Measurements from ENCODE around the gene RNASE11. TPM values are rescaled to one million over a fixed set of nuclear protein-coding genes. Genes with fewer than 3 reads are reported as not detected.
A peak's percentile ranks its signal among the peaks of the same experiment; 100 is the strongest.

Gene RNASE11
- polyA plus RNA-seq, 1 of the 3 experiments (the other 2 are of a cell fraction): not detected

DNA sequence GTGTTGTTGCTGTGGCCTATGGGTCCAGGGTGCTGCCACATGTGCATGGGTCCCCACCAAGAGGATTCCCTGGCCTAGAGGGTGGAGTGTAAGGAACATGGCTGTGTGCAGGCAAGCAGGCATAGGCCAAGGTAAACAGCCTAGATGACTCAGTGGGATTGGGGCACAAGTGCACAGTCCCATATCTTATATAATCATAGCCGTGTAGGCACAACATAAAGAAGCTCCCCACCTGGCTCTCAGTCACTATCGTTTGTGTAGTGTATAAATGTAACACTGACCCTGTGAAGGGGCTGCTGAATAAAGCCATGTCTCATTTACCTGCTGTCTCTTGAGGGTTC is 19.1 kb upstream of the RNASE11 start:
- TF ChIP-seq POLR2AphosphoS5 (IDR thresholded peaks at IDR 0.05; ENCODE audit: low read depth, low read length): no peak
- TF ChIP-seq YY1 (IDR thresholded peaks at IDR 0.05; ENCODE audit: low read depth): no peak
- TF ChIP-seq TCF12 (IDR thresholded peaks at IDR 0.05): no peak
- no peak for TF ChIP-seq FOSL2 (IDR thresholded peaks at IDR 0.05; ENCODE audit: borderline replicate concordance, low read depth)
- TF ChIP-seq SIN3A (IDR thresholded peaks at IDR 0.05; ENCODE audit: borderline replicate concordance, low read depth, low read length): no peak
- TF ChIP-seq, protein P1, sequence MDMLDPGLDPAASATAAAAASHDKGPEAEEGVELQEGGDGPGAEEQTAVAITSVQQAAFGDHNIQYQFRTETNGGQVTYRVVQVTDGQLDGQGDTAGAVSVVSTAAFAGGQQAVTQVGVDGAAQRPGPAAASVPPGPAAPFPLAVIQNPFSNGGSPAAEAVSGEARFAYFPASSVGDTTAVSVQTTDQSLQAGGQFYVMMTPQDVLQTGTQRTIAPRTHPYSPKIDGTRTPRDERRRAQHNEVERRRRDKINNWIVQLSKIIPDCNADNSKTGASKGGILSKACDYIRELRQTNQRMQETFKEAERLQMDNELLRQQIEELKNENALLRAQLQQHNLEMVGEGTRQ (IDR thresholded peaks at IDR 0.05; ENCODE audit: borderline replicate concordance, low read depth, low read length): no peak
- TF ChIP-seq, protein P2, sequence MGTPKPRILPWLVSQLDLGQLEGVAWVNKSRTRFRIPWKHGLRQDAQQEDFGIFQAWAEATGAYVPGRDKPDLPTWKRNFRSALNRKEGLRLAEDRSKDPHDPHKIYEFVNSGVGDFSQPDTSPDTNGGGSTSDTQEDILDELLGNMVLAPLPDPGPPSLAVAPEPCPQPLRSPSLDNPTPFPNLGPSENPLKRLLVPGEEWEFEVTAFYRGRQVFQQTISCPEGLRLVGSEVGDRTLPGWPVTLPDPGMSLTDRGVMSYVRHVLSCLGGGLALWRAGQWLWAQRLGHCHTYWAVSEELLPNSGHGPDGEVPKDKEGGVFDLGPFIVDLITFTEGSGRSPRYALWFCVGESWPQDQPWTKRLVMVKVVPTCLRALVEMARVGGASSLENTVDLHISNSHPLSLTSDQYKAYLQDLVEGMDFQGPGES (IDR thresholded peaks at IDR 0.05; ENCODE audit: low read depth, low read length): no peak
- TF ChIP-seq, protein P3, sequence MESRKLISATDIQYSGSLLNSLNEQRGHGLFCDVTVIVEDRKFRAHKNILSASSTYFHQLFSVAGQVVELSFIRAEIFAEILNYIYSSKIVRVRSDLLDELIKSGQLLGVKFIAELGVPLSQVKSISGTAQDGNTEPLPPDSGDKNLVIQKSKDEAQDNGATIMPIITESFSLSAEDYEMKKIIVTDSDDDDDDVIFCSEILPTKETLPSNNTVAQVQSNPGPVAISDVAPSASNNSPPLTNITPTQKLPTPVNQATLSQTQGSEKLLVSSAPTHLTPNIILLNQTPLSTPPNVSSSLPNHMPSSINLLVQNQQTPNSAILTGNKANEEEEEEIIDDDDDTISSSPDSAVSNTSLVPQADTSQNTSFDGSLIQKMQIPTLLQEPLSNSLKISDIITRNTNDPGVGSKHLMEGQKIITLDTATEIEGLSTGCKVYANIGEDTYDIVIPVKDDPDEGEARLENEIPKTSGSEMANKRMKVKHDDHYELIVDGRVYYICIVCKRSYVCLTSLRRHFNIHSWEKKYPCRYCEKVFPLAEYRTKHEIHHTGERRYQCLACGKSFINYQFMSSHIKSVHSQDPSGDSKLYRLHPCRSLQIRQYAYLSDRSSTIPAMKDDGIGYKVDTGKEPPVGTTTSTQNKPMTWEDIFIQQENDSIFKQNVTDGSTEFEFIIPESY (IDR thresholded peaks at IDR 0.05; ENCODE audit: borderline replicate concordance, low read depth): no peak
- no peak for TF ChIP-seq JUND (IDR thresholded peaks at IDR 0.05)
- no peak for TF ChIP-seq TEAD4 (IDR thresholded peaks at IDR 0.05; ENCODE audit: borderline replicate concordance, insufficient read depth)
- no peak for TF ChIP-seq SMC3 (IDR thresholded peaks at IDR 0.05; ENCODE audit: low read depth, low read length)
- Histone ChIP-seq H3K4me1 (ENCODE audit: control insufficient read depth in 1 of 2, insufficient read depth in 2 of 2, low read depth in 1 of 2, low read length in 1 of 2) (peaks cover 0 to 4% of the 10 kb centered on the region in 2 experiments; a peak in 1 of 4 replicates), H3K27me3 (ENCODE audit: insufficient read depth) (no peaks in the 10 kb centered on the region), H3K9me2 (no peaks in the 10 kb centered on the region), H3K27ac (ENCODE audit: low read depth in 2 of 2, low read length in 1 of 2) (no peak overlapping the region), H2AFZ (ENCODE audit: low read depth) (no peak overlapping the region), H3K4me2 (no peak overlapping the region), H3K9me3 (no peaks in the 10 kb centered on the region), H3K79me2 (ENCODE audit: insufficient read depth) (no peaks in the 10 kb centered on the region), H3K9ac (no peak overlapping the region), H3K36me3 (replicated peaks in 1 of 2; ENCODE audit: control insufficient read depth in 1 of 2, insufficient read depth in 2 of 2, low read length in 1 of 2) (no peaks in the 10 kb centered on the region), H4K20me1 (ENCODE audit: insufficient read depth) (no peaks in the 10 kb centered on the region), H3F3A (replicated peaks; ENCODE audit: insufficient read depth) (peaks cover 9% of the 10 kb centered on the region), H3K4me3 (ENCODE audit: low read depth in 2 of 2, low read length in 1 of 2) (0 out of 4 replicates have a peak overlapping the region, but pooled peaks of 1 of the 2 experiments have one; percentile 5)
- WGBS (ENCODE audit: low lambda C conversion rate): 40% methylated on average over 1 of the region's 2 CpGs
- ChIA-PET POLR2A (no interaction called here), CTCF (interaction anchor here (0.6 to 4.9 kb wide), 7 partner anchors 11 to 278 kb away, joined by 3 to 70 read pairs (median 5); partner anchors contain the start of gene PARP2)
- no peak for DNase-seq

DNA sequence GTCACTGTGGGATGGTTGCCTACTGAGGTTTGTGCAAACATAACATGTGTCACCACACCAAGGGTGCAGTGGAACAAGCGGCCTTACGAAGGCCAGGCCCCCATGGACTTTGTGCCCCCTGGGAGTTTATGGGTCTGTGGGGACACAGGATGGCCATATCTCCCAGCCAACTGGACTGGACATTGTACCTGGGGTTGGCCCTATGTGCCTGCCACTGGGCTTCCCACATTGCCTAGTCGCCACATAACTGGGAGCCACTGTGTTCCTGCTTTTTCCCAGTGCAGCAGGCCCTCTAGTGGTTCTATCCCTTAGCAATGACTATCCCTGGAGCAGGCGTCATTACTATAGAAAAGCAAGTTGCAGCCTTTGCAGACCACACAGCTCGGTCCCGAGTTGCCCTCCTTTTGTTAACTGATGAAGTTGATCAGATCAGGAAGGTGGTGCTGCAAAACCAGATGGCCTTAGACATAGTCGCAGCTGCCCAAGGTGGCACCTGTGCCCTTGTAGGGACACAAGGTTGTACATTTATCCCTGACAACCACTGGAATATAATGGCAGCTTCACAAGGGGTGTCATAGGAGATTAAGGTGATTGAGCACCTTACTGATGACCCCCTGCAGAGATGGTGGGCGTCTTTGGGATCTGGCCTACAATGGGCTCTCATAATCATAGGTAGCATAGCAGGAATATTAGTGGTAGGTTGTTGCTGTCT is 18.5 kb upstream of the RNASE11 start:
- Histone ChIP-seq H3F3A (replicated peaks; ENCODE audit: insufficient read depth) (peaks cover 9% of the 10 kb centered on the region), H3K36me3 (replicated peaks in 1 of 2; ENCODE audit: control insufficient read depth in 1 of 2, insufficient read depth in 2 of 2, low read length in 1 of 2) (no peaks in the 10 kb centered on the region), H3K4me1 (ENCODE audit: control insufficient read depth in 1 of 2, insufficient read depth in 2 of 2, low read depth in 1 of 2, low read length in 1 of 2) (peaks cover 0 to 4% of the 10 kb centered on the region in 2 experiments; a peak in 1 of 4 replicates), H3K27ac (ENCODE audit: low read depth in 2 of 2, low read length in 1 of 2) (no peak overlapping the region), H3K4me2 (no peak overlapping the region), H4K20me1 (ENCODE audit: insufficient read depth) (no peaks in the 10 kb centered on the region), H3K9ac (no peak overlapping the region), H2AFZ (ENCODE audit: low read depth) (no peak overlapping the region), H3K9me2 (no peaks in the 10 kb centered on the region), H3K9me3 (no peaks in the 10 kb centered on the region), H3K4me3 (ENCODE audit: low read depth in 2 of 2, low read length in 1 of 2) (peak overlapping the region in 1 of 2 experiments; percentile 5; a peak in 1 of 4 replicates), H3K27me3 (ENCODE audit: insufficient read depth) (no peaks in the 10 kb centered on the region), H3K79me2 (ENCODE audit: insufficient read depth) (no peaks in the 10 kb centered on the region)
- WGBS (ENCODE audit: low lambda C conversion rate): 17% methylated on average over 6 of the region's 8 CpGs
- peak; percentile 34 for DNase-seq
- TF ChIP-seq SMC3 (IDR thresholded peaks at IDR 0.05; ENCODE audit: low read depth, low read length) (peak; percentile 49), RAD21 (IDR thresholded peaks at IDR 0.05; ENCODE audit: low read length) (peak; percentile 71), MXI1 (IDR thresholded peaks at IDR 0.05; ENCODE audit: low read depth, low read length) (no peak), RCOR1 (IDR thresholded peaks at IDR 0.05; ENCODE audit: low read length) (no peak), GATA2 (CRISPR knock-in tag; IDR thresholded peaks at IDR 0.05) (no peak)
- TF ChIP-seq, protein P4, sequence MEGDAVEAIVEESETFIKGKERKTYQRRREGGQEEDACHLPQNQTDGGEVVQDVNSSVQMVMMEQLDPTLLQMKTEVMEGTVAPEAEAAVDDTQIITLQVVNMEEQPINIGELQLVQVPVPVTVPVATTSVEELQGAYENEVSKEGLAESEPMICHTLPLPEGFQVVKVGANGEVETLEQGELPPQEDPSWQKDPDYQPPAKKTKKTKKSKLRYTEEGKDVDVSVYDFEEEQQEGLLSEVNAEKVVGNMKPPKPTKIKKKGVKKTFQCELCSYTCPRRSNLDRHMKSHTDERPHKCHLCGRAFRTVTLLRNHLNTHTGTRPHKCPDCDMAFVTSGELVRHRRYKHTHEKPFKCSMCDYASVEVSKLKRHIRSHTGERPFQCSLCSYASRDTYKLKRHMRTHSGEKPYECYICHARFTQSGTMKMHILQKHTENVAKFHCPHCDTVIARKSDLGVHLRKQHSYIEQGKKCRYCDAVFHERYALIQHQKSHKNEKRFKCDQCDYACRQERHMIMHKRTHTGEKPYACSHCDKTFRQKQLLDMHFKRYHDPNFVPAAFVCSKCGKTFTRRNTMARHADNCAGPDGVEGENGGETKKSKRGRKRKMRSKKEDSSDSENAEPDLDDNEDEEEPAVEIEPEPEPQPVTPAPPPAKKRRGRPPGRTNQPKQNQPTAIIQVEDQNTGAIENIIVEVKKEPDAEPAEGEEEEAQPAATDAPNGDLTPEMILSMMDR (IDR thresholded peaks at IDR 0.05): peak; percentile 62
- POLR2A ChIA-PET: no interaction called here
- CTCF ChIA-PET: interaction anchor here (0.6 to 4.9 kb wide), 6 partner anchors 10 to 277 kb away, joined by 3 to 70 read pairs (median 6); partner anchors contain the start of gene PARP2

All from SK-N-SH (cell line).